Lung microvascular endothelial cell (primary cell): Measurements from ENCODE around the gene SWI5. TPM values are rescaled to one million over a fixed set of nuclear protein-coding genes. Genes with fewer than 3 reads are reported as not detected.
A peak's percentile ranks its signal among the peaks of the same experiment; 100 is the strongest.
"Not testable (repeated sequence)": the region's sequence is repeated elsewhere in the genome, so short reads cannot be mapped to it uniquely, and the experiment has no call there.

ENCODE experiments used
- DNase-seq, 2 donors: peaks; one replicate each; pipeline versions ENCODE4 v3.0.0 to v3.0.0-alpha.2; 2010; ENCODE audit warnings: low read depth in 2 of 2
- total RNA-seq: library from RNA; depleted of rRNA; stranded (reverse); fragments of >200 nt; gene quantifications from 2 replicates; pipeline ENCODE4 v1.2.1, GENCODE V29; 2014

The SWI5 gene
- 17.5 and 19.6 TPM in 2 replicates for total RNA-seq

- DNase-seq: peak; percentile 99 to 100
These were observed at the start of gene SWI5 for GRCh38 chr9:128276008-128276573. Gene SWI5 (plus strand): TSS chr9:128276276.

GRCh38 chr9:128226412-128226801 lies 49.7 kb upstream of the SWI5 start:
- DNase-seq: no peak

- not testable (repeated sequence) for DNase-seq
These were observed 45.2 kb upstream of the SWI5 start for GRCh38 chr9:128230897-128231296.

GRCh38 chr9:128231638-128232527 lies 44.2 kb upstream of the SWI5 start:
- no peak for DNase-seq

GRCh38 chr9:128232528-128233428 lies 43.3 kb upstream of the SWI5 start:
- DNase-seq: no peak

GRCh38 chr9:128233817-128234406 lies 42.2 kb upstream of the SWI5 start:
- DNase-seq: no peak

- DNase-seq: no peak
These were observed 34.0 kb upstream of the SWI5 start for GRCh38 chr9:128242124-128242523.

GRCh38 chr9:128242828-128243214 lies 33.3 kb upstream of the SWI5 start:
- DNase-seq: no peak

- DNase-seq: no peak
These were observed 32.7 kb upstream of the SWI5 start for GRCh38 chr9:128243215-128244018.

GRCh38 chr9:128244091-128244836 lies 31.8 kb upstream of the SWI5 start:
- DNase-seq: no peak

- DNase-seq: peak; percentile 11 to 30
These were observed 31.2 kb upstream of the SWI5 start for GRCh38 chr9:128244837-128245231.

- peak; percentile 69 for DNase-seq
These were observed 30.5 kb upstream of the SWI5 start for GRCh38 chr9:128245421-128246151.

- no peak for DNase-seq
These were observed 29.6 kb upstream of the SWI5 start for GRCh38 chr9:128246471-128246870.

GRCh38 chr9:128247226-128247803 lies 28.8 kb upstream of the SWI5 start:
- no peak for DNase-seq

- DNase-seq: no peak
These were observed 26.5 kb upstream of the SWI5 start for GRCh38 chr9:128249558-128249907.

- peak; percentile 85 to 92 for DNase-seq
These were observed 25.9 kb upstream of the SWI5 start for GRCh38 chr9:128249908-128250838.

- no peak for DNase-seq
These were observed 25.0 kb upstream of the SWI5 start for GRCh38 chr9:128250839-128251731.
